Adipocyte (in vitro differentiated cells): ENCODE data around the gene STK32A.

Source experiments
- DNase-seq: peaks from one replicate; pipeline ENCODE4 v3.0.0-alpha.2; 2015; ENCODE audit warnings: low read depth
- H3K27me3 ChIP-seq: replicated peaks from 2 replicates; pipeline ENCODE4 v1.7.0; 2013; ENCODE audit warnings: mild to moderate bottlenecking, low read length, moderate library complexity; ENCODE audit not compliant: control insufficient read depth, insufficient read depth
- H3K36me3 ChIP-seq: 2 replicates; pipeline ENCODE4 v1.7.0; 2013; ENCODE audit warnings: low read length, mild to moderate bottlenecking, moderate library complexity; ENCODE audit not compliant: control insufficient read depth, insufficient read depth, severe bottlenecking
- H3K4me1 ChIP-seq: 2 replicates; pipeline ENCODE4 v1.7.0; 2013; ENCODE audit warnings: mild to moderate bottlenecking, low read length, moderate library complexity; ENCODE audit not compliant: control insufficient read depth, insufficient read depth
- H3K4me3 ChIP-seq: 2 replicates; pipeline ENCODE4 v1.7.0; 2013; ENCODE audit warnings: mild to moderate bottlenecking, low read length, moderate library complexity
- H3K9ac ChIP-seq: 2 replicates; pipeline ENCODE4 v1.7.0; 2013; ENCODE audit warnings: mild to moderate bottlenecking, low read length, moderate library complexity
- H3K9me3 ChIP-seq: 2 replicates; pipeline ENCODE4 v1.7.0; 2013; ENCODE audit warnings: mild to moderate bottlenecking, low read length, moderate library complexity; ENCODE audit not compliant: control insufficient read depth

The STK32A gene

DNA sequence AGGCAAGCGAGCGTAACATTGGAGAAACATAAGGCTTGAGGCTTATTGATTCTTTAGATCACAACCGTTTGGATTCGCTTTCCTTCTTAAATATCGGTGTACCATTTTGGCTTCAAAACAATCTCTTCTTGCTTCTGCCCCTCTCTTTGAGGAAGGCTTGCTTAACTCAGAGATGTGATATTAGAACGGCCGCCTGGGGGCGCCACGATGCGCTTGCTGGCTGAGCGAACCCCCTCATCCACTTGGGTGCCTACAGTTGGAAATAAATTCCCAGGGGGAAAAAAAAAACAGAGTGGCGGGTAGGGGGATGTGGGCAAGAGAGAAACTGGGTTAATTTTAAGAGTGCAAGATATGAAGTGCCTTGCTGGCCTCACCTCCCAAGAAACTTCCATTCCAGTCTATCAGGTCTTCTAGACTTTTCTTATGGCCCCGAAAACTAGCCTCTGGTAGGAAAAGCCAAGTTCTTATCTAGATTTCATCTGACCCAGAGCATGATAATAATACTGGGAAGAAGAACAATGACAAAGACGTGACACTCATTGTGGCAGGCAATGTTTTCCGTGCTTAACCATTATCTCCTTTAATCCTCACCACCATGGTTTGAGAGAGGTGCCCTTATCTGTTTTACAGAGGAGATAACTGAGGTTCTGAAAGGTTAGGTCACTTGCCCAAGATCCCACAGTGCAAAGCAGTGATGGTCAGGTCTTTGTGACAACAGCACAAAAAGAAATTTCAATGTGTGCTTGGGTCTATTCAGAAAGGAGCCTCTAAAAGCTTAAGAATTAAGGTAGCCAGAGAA is 159.2 kb downstream of the STK32A start:
- Histone ChIP-seq H3K9ac (no peak overlapping the region), H3K4me3 (no peak overlapping the region), H3K4me1 (peaks cover 24% of the 10 kb centered on the region), H3K36me3 (no peaks in the 10 kb centered on the region), H3K27me3 (no peaks in the 10 kb centered on the region), H3K9me3 (no peaks in the 10 kb centered on the region)
- DNase-seq, result no peak

DNA sequence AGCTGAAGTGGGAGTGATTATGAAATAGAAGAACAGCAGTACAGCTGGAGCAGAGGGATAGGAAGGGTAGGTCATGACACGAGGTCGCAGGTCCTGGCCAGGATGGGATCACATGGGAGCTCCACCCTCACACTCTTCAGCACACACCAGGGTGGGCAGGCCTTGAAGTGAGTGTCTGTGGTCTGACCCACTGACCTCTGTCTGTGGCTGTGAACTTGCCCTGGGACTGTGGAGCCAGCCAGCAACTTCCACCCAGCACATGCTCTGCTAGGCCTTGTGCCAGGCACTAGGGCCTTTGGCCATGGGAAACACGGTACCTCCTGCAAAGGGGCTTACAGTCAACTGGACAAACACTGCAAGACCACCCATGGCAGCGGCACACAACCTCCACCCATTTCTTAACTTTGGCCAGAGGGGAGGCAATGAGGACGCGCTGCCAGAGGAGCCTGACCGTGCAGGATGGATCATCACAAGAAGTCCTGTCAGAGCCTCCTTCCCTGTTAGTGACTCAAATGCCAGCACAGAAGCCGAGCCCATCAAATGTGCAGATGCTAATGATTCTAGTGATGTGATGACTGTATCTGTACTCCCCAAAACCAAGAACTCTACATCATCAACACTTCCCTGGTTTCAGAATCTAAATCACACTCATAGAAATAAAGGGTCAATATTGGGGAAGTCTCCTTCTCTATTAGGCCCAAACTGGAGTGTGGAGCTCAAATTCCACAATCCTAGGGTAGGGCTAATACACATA is 161.4 kb downstream of the STK32A start:
- no peaks in the 10 kb centered on the region for H3K27me3 ChIP-seq
- H3K4me3 ChIP-seq, result no peak overlapping the region
- DNase-seq, result no peak
- H3K4me1 ChIP-seq, result peaks cover 21% of the 10 kb centered on the region
- no peaks in the 10 kb centered on the region for H3K9me3 ChIP-seq
- H3K36me3 ChIP-seq, result no peaks in the 10 kb centered on the region
- no peak overlapping the region for H3K9ac ChIP-seq

DNA sequence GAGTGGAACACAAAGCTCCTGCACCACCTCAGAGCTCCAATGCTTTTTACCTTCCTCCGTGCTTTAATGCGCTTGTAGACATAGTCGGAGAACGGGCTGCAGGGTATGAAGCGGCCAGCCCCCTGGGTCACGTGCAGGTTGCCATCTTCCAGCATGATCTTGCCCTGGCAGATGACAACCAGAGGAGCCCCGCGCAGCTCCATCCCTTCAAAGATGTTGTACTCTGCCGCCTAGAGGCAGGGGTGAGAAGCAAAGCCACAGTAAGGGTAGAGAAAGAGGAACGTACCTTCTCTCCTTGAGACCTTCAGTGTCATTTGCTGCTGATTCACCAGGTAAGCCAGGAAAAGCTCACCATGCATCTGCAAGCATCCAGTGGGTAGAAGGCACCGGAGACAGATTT is 162.8 kb downstream of the STK32A start:
- peaks cover 13% of the 10 kb centered on the region for H3K4me1 ChIP-seq
- no peaks in the 10 kb centered on the region for H3K36me3 ChIP-seq
- DNase-seq, result no peak
- no peaks in the 10 kb centered on the region for H3K9me3 ChIP-seq
- H3K9ac ChIP-seq, result no peak overlapping the region
- H3K4me3 ChIP-seq, result no peak overlapping the region
- no peaks in the 10 kb centered on the region for H3K27me3 ChIP-seq

- H3K4me1 ChIP-seq, result peaks cover 26% of the 10 kb centered on the region
- no peak overlapping the region for H3K4me3 ChIP-seq
- no peaks in the 10 kb centered on the region for H3K27me3 ChIP-seq
- no peak for DNase-seq
- no peaks in the 10 kb centered on the region for H3K9me3 ChIP-seq
- no peaks in the 10 kb centered on the region for H3K36me3 ChIP-seq
- no peak overlapping the region for H3K9ac ChIP-seq
Observed at GRCh38 chr5:147398860-147399259, 164.0 kb downstream of the STK32A start.

- no peaks in the 10 kb centered on the region for H3K27me3 ChIP-seq
- H3K4me3 ChIP-seq, result no peak overlapping the region
- H3K9ac ChIP-seq, result no peak overlapping the region
- H3K4me1 ChIP-seq, result peaks cover 39% of the 10 kb centered on the region
- no peaks in the 10 kb centered on the region for H3K36me3 ChIP-seq
- no peak for DNase-seq
- H3K9me3 ChIP-seq, result no peaks in the 10 kb centered on the region
Observed at GRCh38 chr5:147400126-147400809, 165.4 kb downstream of the STK32A start.

GRCh38 chr5:147400881-147401280 is 166.1 kb downstream of the STK32A start:
- Histone ChIP-seq H3K9ac (no peak overlapping the region), H3K27me3 (no peaks in the 10 kb centered on the region), H3K36me3 (no peaks in the 10 kb centered on the region), H3K4me1 (peaks cover 39% of the 10 kb centered on the region), H3K4me3 (no peak overlapping the region), H3K9me3 (no peaks in the 10 kb centered on the region)
- no peak for DNase-seq

DNA sequence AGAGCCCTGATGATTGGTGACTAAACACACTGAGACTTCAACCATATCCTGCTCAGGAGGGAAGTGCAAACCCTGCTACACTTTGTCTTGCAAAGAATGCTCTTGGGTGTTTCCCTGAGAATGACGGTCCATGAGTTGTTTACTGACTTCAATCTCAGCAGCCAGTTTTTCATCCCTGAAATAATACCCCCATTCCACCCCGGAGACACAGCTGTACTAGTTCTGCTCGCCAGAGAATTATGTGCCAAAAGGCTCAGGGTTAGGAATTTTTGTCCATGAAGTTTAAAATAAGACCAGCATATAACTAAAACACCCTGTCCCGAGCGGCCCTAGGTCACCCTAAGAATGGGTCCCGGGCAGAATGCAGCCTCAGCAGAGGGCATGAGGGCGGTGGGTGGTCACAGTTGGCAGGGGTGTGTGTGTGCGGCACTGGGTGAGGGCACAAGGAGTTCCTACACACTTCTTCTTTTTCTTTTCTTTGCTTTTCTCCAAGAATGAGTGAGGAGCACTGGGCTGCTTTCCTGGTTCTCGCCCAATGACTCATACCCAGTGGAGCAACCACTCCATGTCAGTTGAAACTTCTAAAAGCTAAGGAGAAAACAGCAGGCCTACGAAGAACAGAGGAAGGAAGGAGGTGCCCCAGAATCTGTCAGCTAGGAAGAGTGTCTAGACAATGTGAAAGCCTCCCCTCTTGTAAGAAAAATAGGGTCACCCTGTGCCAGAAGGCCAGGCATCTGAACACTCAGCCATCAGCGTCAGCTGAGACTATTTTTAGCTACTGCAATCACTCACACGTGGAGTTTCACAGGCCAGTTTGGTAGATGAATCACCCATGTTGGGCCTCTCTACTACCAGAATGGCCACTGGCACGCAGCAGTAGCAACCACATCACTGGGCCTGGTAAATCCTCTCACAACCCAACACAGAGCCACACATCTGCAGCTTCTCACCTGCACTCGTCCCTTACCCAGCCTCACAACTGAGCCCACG is 169.1 kb downstream of the STK32A start:
- H3K27me3 ChIP-seq, result no peaks in the 10 kb centered on the region
- peak; percentile 93 for DNase-seq
- H3K4me3 ChIP-seq, result peak overlapping the region; percentile 69
- peaks cover 44% of the 10 kb centered on the region for H3K4me1 ChIP-seq
- no peaks in the 10 kb centered on the region for H3K36me3 ChIP-seq
- no peaks in the 10 kb centered on the region for H3K9me3 ChIP-seq
- H3K9ac ChIP-seq, result peak overlapping the region; percentile 81

- Histone ChIP-seq H3K4me1 (peaks cover 44% of the 10 kb centered on the region), H3K36me3 (no peaks in the 10 kb centered on the region), H3K27me3 (no peaks in the 10 kb centered on the region), H3K9me3 (no peaks in the 10 kb centered on the region), H3K4me3 (no peak overlapping the region), H3K9ac (peak overlapping the region; percentile 81)
- no peak for DNase-seq
Observed at GRCh38 chr5:147404706-147405105, 169.9 kb downstream of the STK32A start.

GRCh38 chr5:147406636-147407035 is 171.8 kb downstream of the STK32A start:
- no peaks in the 10 kb centered on the region for H3K36me3 ChIP-seq
- peaks cover 57% of the 10 kb centered on the region for H3K4me1 ChIP-seq
- H3K27me3 ChIP-seq, result no peaks in the 10 kb centered on the region
- DNase-seq, result no peak
- H3K9me3 ChIP-seq, result no peaks in the 10 kb centered on the region
- H3K9ac ChIP-seq, result no peak overlapping the region
- no peak overlapping the region for H3K4me3 ChIP-seq

- Histone ChIP-seq H3K4me3 (no peak overlapping the region), H3K9ac (no peak overlapping the region), H3K27me3 (no peaks in the 10 kb centered on the region), H3K36me3 (no peaks in the 10 kb centered on the region), H3K9me3 (no peaks in the 10 kb centered on the region), H3K4me1 (peaks cover 63% of the 10 kb centered on the region)
- DNase-seq, result no peak
Observed at GRCh38 chr5:147407094-147407681, 172.4 kb downstream of the STK32A start.
